Measurements from ENCODE around the gene HDGFL2. TPM values are rescaled to one million over a fixed set of nuclear protein-coding genes. Genes with fewer than 3 reads are reported as not detected.

The HDGFL2 gene
- total RNA-seq, 1 experiment from 2014 or later, result 108 TPM

- no CpG with 5 or more reads among the region's 16 CpGs for WGBS (ENCODE audit: extremely low coverage, insufficient read length, low lambda C conversion rate)
These were observed 42.8 kb upstream of the HDGFL2 start for GRCh38 chr19:4429256-4429655.

More at GRCh38 chr19:4429256-4429655, 42.8 kb upstream of the HDGFL2 start:
- peaks cover 66 to 89% (median 75%) of the 10 kb centered on the region in 3 experiments for H3K36me3 Mint-ChIP-seq (ENCODE audit: insufficient read depth in 1 of 3, low read depth in 3 of 3)
- H4K20me1 ChIP-seq (ENCODE audit: control insufficient read depth, insufficient read depth, insufficient read length), result no peaks in the 10 kb centered on the region
- no peak overlapping the region for H3T11ph ChIP-seq (ENCODE audit: low read length)
- no peak overlapping the region for H2BK120ac ChIP-seq (ENCODE audit: low read depth, low read length, poor library complexity, severe bottlenecking)
- no peak overlapping the region for H2BK20ac ChIP-seq (ENCODE audit: low read depth, low read length, poor library complexity, severe bottlenecking)
- H3K4me2 ChIP-seq (ENCODE audit: insufficient read depth, insufficient read length, low read length), result no peak overlapping the region
- H4K91ac ChIP-seq (ENCODE audit: insufficient read length, low read depth, low read length), result no peak overlapping the region
- no peak overlapping the region for H2AFZ ChIP-seq (ENCODE audit: low read length)
- H2BK5ac ChIP-seq (ENCODE audit: insufficient read length, low read length), result no peak overlapping the region
- H3K27ac Mint-ChIP-seq, result peak overlapping the region; percentile 23 to 81 (median 62); a peak in 3 of 7 replicates
- no peak overlapping the region for H2BK15ac ChIP-seq (ENCODE audit: low read depth, low read length)
- no peaks in the 10 kb centered on the region for H3K4me1 Mint-ChIP-seq
- no peaks in the 10 kb centered on the region for H3K9me3 ChIP-seq (ENCODE audit: control insufficient read depth, low read depth, low read length)
- H3K9me3 Mint-ChIP-seq, result no peaks in the 10 kb centered on the region
- no peak for TF ChIP-seq CTCF (conservative IDR thresholded peaks at IDR 0.05)
- no peak overlapping the region for H3K14ac ChIP-seq (ENCODE audit: insufficient read depth, low read length)
- no peak overlapping the region for H4K8ac ChIP-seq (replicated peaks; ENCODE audit: insufficient read length, low read depth, low read length)
- no peak overlapping the region for H4K5ac ChIP-seq (ENCODE audit: insufficient read length, low read depth, low read length)
- H3K23me2 ChIP-seq (ENCODE audit: insufficient read length, low read depth, low read length, poor library complexity, severe bottlenecking), result no peaks in the 10 kb centered on the region
- H3K9ac ChIP-seq (ENCODE audit: extremely low read depth, insufficient read length, low read length), result no peak overlapping the region
- no peak overlapping the region for H3K4ac ChIP-seq (ENCODE audit: low read depth, low read length)
- no peak overlapping the region for H2AK5ac ChIP-seq (ENCODE audit: insufficient read length, low read length)
- H3K4me1 ChIP-seq (ENCODE audit: insufficient read depth, low read length), result no peaks in the 10 kb centered on the region
- no peaks in the 10 kb centered on the region for H3K27me3 ChIP-seq (ENCODE audit: insufficient read depth, low read length)
- H3K23ac ChIP-seq (ENCODE audit: insufficient read length, low read depth, low read length), result no peak overlapping the region
- no peaks in the 10 kb centered on the region for H3K27me3 Mint-ChIP-seq (ENCODE audit: low read depth)
- no peak overlapping the region for H2BK12ac ChIP-seq (ENCODE audit: insufficient read length, low read depth, low read length)
- DNase-seq, result no peak
- H3K79me1 ChIP-seq (ENCODE audit: insufficient read depth, low read depth, low read length, poor library complexity, severe bottlenecking), result no peaks in the 10 kb centered on the region
- H3K4me3 Mint-ChIP-seq, result no peak overlapping the region
- H3K56ac ChIP-seq (ENCODE audit: insufficient read length, low read depth, low read length), result no peak overlapping the region
- H3K79me2 ChIP-seq (ENCODE audit: insufficient read depth, low read length), result no peaks in the 10 kb centered on the region
- H3K18ac ChIP-seq (ENCODE audit: insufficient read length, low read depth, low read length), result no peak overlapping the region
- H3K27ac ChIP-seq (ENCODE audit: insufficient read length, low read depth, low read length), result no peak overlapping the region

Measured in H9 (cell line).